HL-60 (cell line): ENCODE results near the gene CD69.
"Not testable (repeated sequence)": the region's sequence is repeated elsewhere in the genome, so short reads cannot be mapped to it uniquely, and the experiment has no call there.

ENCODE experiments used
- DNase-seq, 2 experiments: peaks; one replicate each; pipeline ENCODE4 v3.0.0-alpha.2; 2010 to 2020; ENCODE audit warnings: low read depth in 1 of 2, low spot score in 1 of 2
- H3K27ac ChIP-seq: fragments of 250-450 bp; sonication (Bioruptor Pico); replicated peaks from 2 replicates; pipeline ENCODE4 v1.5.1; 2020; ENCODE audit warnings: mild to moderate bottlenecking, moderate library complexity
- H3K27me3 ChIP-seq: fragments of 250-450 bp; sonication (Bioruptor Pico); 2 replicates; pipeline ENCODE4 v1.5.1; 2021; ENCODE audit warnings: mild to moderate bottlenecking, moderate library complexity; ENCODE audit not compliant: insufficient read depth, poor library complexity, severe bottlenecking
- H3K4me3 ChIP-seq: replicated peaks from 2 replicates; pipeline ENCODE4 v1.5.1; 2011; ENCODE audit warnings: mild to moderate bottlenecking, control low read depth, low read length; ENCODE audit not compliant: insufficient read depth
- GABPA ChIP-seq: IDR thresholded peaks from 2 replicates; pipeline ENCODE4 v1.6.1; 2012; ENCODE audit warnings: low read depth
- POLR2AphosphoS5 ChIP-seq: IDR thresholded peaks from 2 replicates; pipeline ENCODE4 v1.6.1; 2012; ENCODE audit warnings: low read depth
- SPI1 ChIP-seq: IDR thresholded peaks from 2 replicates; pipeline ENCODE4 v1.6.1; 2012; ENCODE audit warnings: low read depth, mild to moderate bottlenecking, borderline replicate concordance
- TF ChIP-seq, protein P1 (sequence below): IDR thresholded peaks from 2 replicates; pipeline ENCODE4 v1.6.1; 2012; ENCODE audit warnings: low read depth; ENCODE audit not compliant: insufficient replicate concordance
- TF ChIP-seq, protein P2 (sequence below): IDR thresholded peaks from one replicate; pipeline ENCODE4 v1.5.1; 2011; ENCODE audit warnings: low read length, control low read depth, inconsistent platforms; ENCODE audit not compliant: insufficient read depth

Gene CD69

DNA sequence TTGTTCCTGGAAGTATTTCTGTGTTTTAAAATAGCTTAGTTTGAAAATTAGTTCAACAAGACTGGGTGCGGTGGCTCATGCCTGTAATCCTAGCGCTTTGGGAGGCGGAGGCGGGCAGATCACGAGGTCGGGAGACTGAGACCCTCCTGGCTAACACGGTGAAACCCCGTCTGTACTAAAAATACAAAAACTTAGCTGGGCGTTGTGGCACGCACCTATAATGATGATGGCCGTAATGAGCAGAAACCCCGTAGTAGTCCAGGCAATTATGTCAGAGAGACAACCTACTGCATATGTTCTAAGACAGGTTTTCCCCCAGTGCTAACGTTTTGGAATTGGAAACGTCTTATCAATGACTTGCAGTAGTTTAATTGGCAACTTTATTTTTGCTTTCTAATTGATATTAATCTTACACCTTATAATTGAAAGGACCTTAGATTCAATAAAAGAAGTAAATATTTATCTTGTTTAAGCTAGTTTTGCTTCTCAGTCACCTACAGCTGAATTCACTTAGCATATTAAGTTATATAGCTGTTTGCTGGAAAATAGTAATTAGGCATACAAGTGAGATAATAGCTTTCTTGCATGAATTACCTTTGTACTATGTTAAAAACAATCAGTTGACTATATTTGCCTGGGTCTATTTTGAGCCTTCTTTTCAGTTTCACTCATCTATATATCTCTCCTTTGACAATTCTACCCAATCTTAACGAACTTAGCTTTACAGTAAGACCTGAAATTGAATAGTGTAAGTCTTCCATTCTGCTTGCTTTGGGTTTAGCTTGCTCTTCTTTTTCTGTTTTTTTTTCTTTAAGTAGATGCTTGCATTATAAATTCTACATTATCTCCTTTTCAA is 43.4 kb downstream of the CD69 start:
- Histone ChIP-seq H3K27me3 (no peaks in the 10 kb centered on the region), H3K4me3 (no peak overlapping the region), H3K27ac (no peak overlapping the region)
- TF ChIP-seq GABPA: no peak
- no peak for TF ChIP-seq SPI1
- TF ChIP-seq, protein P1, sequence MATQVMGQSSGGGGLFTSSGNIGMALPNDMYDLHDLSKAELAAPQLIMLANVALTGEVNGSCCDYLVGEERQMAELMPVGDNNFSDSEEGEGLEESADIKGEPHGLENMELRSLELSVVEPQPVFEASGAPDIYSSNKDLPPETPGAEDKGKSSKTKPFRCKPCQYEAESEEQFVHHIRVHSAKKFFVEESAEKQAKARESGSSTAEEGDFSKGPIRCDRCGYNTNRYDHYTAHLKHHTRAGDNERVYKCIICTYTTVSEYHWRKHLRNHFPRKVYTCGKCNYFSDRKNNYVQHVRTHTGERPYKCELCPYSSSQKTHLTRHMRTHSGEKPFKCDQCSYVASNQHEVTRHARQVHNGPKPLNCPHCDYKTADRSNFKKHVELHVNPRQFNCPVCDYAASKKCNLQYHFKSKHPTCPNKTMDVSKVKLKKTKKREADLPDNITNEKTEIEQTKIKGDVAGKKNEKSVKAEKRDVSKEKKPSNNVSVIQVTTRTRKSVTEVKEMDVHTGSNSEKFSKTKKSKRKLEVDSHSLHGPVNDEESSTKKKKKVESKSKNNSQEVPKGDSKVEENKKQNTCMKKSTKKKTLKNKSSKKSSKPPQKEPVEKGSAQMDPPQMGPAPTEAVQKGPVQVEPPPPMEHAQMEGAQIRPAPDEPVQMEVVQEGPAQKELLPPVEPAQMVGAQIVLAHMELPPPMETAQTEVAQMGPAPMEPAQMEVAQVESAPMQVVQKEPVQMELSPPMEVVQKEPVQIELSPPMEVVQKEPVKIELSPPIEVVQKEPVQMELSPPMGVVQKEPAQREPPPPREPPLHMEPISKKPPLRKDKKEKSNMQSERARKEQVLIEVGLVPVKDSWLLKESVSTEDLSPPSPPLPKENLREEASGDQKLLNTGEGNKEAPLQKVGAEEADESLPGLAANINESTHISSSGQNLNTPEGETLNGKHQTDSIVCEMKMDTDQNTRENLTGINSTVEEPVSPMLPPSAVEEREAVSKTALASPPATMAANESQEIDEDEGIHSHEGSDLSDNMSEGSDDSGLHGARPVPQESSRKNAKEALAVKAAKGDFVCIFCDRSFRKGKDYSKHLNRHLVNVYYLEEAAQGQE: no peak
- TF ChIP-seq, protein P2, sequence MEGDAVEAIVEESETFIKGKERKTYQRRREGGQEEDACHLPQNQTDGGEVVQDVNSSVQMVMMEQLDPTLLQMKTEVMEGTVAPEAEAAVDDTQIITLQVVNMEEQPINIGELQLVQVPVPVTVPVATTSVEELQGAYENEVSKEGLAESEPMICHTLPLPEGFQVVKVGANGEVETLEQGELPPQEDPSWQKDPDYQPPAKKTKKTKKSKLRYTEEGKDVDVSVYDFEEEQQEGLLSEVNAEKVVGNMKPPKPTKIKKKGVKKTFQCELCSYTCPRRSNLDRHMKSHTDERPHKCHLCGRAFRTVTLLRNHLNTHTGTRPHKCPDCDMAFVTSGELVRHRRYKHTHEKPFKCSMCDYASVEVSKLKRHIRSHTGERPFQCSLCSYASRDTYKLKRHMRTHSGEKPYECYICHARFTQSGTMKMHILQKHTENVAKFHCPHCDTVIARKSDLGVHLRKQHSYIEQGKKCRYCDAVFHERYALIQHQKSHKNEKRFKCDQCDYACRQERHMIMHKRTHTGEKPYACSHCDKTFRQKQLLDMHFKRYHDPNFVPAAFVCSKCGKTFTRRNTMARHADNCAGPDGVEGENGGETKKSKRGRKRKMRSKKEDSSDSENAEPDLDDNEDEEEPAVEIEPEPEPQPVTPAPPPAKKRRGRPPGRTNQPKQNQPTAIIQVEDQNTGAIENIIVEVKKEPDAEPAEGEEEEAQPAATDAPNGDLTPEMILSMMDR: no peak
- TF ChIP-seq POLR2AphosphoS5: no peak
- DNase-seq: no peak

DNA sequence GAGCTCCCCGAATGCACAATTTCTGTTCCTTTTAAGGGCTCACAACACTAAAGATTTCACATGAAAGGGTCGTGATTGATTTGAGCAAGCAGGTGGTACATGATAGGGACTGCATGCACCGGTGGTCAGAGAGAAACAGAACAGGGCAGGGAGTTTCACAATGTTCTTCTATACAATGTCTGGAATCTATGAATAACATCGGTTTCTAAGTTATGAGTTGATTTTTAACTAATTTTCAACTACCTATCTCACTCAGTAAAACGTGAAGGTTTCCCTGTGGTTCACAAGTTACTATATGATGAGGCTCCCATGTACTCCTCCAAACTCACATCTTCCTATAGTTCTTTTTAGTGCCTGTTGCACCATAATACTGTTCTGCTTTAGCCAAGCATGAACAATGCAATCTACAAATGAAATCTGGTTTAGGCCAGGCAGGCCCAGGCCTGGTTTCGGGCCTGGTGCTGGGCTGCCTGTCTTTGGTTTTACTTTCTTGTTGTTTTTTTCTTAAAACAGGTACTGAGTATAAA is 47.6 kb downstream of the CD69 start:
- H3K4me3 ChIP-seq, H3K27ac ChIP-seq, DNase-seq, H3K27me3 ChIP-seq: not testable (repeated sequence)

DNA sequence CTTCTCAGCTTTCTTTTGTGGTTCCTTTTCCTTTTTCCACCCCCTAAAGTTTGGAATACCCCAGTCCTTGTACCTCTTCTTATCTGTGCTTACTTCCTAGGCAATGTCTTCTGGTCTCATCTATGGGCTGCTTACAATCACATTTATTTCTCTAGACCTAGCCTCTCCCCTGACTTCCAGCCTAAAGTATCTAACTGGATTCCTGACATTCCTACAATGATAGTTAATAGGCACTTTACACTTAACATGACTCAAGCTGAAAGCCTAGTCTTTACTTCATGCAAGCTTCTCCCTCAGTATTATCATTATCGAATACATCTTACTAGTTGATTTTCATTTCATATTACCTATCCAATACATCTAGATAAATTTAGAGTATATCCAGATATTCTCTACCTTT is 49.0 kb downstream of the CD69 start:
- Histone ChIP-seq H3K27ac (no peak overlapping the region), H3K4me3 (no peak overlapping the region), H3K27me3 (no peaks in the 10 kb centered on the region)
- TF ChIP-seq GABPA (no peak), POLR2AphosphoS5 (no peak), SPI1 (no peak)
- TF ChIP-seq, protein P1: no peak
- TF ChIP-seq, protein P2: no peak
- DNase-seq: no peak

DNA sequence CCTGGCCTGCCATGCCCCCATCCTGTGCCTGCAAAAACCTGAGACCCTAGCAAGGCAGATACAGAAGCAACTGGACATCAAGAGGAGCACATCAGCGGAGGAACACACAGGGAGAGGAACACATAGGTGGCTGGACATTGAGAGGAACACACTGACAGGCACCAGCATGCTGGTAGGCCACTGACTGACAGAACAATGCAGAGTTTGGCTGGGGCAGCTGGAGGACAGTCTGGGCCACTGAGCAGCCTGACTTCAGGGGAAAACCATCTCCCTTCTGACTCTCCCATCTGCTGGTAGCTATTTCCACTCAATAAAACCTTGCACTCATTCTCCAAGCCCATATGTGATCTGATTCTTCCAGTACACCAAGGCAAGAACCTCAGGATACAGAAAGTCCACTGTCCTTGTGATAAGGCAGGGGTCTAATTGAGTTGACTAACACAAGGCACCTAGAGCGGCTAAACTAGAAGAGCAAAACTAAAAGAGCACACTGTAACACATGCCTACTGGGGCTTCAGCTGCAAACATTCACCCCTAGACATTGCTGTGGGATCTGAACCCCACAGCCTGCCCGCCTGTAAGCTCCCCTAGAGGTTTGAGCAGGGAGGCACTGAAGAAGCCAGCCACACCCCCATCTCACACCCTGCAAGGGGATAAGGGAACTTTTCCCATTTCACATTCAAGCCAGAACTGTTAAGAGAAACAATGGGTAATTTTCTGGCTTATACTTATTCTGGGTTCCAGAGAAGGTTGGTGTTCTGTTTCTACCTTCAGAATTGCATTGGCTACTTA is 49.9 kb downstream of the CD69 start:
- Histone ChIP-seq H3K27ac (no peak overlapping the region), H3K27me3 (no peaks in the 10 kb centered on the region), H3K4me3 (no peak overlapping the region)
- TF ChIP-seq POLR2AphosphoS5 (no peak), SPI1 (no peak), GABPA (no peak)
- TF ChIP-seq, protein P1: no peak
- TF ChIP-seq, protein P2: no peak
- no peak for DNase-seq
